Type B pancreatic cell (in vitro differentiated cells): ENCODE measurements around the gene SLC2A9. TPM values are rescaled to one million over a fixed set of nuclear protein-coding genes. Genes with fewer than 3 reads are reported as not detected.

Source experiments
- DNase-seq: peaks from one replicate; pipeline ENCODE4 v3.0.0; 2021; ENCODE audit warnings: mixed read lengths; ENCODE audit not compliant: unreplicated experiment; ENCODE audit errors: extremely low spot score
- H3K27ac Mint-ChIP-seq: 2 replicates; pipeline ENCODE4 v1.8.0; 2021; ENCODE audit warnings: mild to moderate bottlenecking, mixed read lengths
- H3K27me3 Mint-ChIP-seq: 2 replicates; pipeline ENCODE4 v1.8.0; 2021; ENCODE audit warnings: mixed read lengths
- H3K36me3 Mint-ChIP-seq: 2 replicates; pipeline ENCODE4 v1.8.0; 2021; ENCODE audit warnings: mixed read lengths
- H3K4me1 Mint-ChIP-seq: one replicate; pipeline ENCODE4 v1.8.0; 2021; ENCODE audit warnings: mixed read lengths; ENCODE audit not compliant: unreplicated experiment
- H3K4me3 Mint-ChIP-seq: 2 replicates; pipeline ENCODE4 v1.8.0; 2021; ENCODE audit warnings: mild to moderate bottlenecking, mixed read lengths
- H3K9me3 Mint-ChIP-seq: 2 replicates; pipeline ENCODE4 v1.8.0; 2021; ENCODE audit warnings: mixed read lengths
- CTCF ChIP-seq: fragments of 200-600 bp; sonication (generic); conservative IDR thresholded peaks from 2 replicates; pipeline ENCODE4 v1.5.0; 2021; ENCODE audit warnings: antibody characterized with exemption, mild to moderate bottlenecking
- long read RNA-seq: library from polyadenylated mRNA; unstranded; transcript quantifications from one replicate; pipeline ENCODE4 v2.0.0, GENCODE V29; 2020
- total RNA-seq: library from RNA; stranded (reverse); gene quantifications from 2 replicates; pipeline ENCODE4 v1.2.1, GENCODE V29; 2021; ENCODE audit warnings: low replicate concordance

The SLC2A9 gene
- 1.1 and 2.5 TPM in 2 replicates for total RNA-seq
- long read RNA-seq, partial matches to known transcripts: 1 of 4 reads
- long read RNA-seq, other reads (novel, unspliced or antisense): 3 of 4 reads

GRCh38 chr4:10020871-10021652 lies at the start of gene SLC2A9:
SLC2A9 (minus strand) TSS chr4:10021497; CDS start chr4:10021429, 68 bp downstream.
- Mint-ChIP-seq H3K27ac (peak within 1 kb of the TSS; percentile 13), H3K36me3 (no peaks in the 10 kb centered on the region), H3K27me3 (peaks cover 16% of the 10 kb centered on the region), H3K9me3 (no peaks in the 10 kb centered on the region), H3K4me1 (peaks cover 19% of the 10 kb centered on the region), H3K4me3 (no peak within 1 kb of the TSS)
- no peak for DNase-seq
- no peak for TF ChIP-seq CTCF

DNA sequence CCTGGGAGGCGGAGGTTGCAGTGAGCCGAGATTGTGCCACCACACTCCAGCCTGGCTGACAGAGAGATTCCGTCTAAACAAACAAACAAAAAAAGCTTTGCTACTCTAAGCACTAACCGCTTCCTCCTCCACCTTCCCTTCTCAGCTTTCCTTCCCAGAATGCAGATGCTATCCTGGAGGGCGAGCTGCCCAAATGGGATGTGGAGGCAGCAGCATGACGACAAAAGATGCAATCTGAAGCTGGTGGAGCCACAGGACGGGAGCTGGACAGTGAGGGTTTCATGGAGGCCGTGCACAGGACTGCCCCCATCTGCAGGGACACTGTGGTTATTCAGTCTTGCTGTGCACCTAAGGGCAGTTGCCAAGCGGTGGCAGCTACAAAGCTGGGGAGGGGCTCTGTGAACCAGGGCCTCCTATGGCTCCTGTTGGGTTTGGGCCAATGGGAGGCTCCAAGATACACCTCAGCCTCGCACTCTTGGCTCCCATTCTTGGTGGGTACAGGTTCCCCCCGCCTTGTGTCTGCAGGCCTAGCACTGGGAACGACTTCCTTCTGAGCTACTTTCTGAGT lies 47.9 kb upstream of the SLC2A9 start:
- H3K9me3 Mint-ChIP-seq: no peaks in the 10 kb centered on the region
- peaks cover 11% of the 10 kb centered on the region for H3K4me1 Mint-ChIP-seq
- no peaks in the 10 kb centered on the region for H3K27me3 Mint-ChIP-seq
- DNase-seq: no peak
- H3K27ac Mint-ChIP-seq: no peak overlapping the region
- peaks cover 18% of the 10 kb centered on the region for H3K36me3 Mint-ChIP-seq
- no peak overlapping the region for H3K4me3 Mint-ChIP-seq
- TF ChIP-seq CTCF: no peak

GRCh38 chr4:10066670-10067651 lies 45.7 kb upstream of the SLC2A9 start:
- DNase-seq: peak; percentile 42
- Mint-ChIP-seq H3K9me3 (no peaks in the 10 kb centered on the region), H3K27ac (no peak overlapping the region), H3K4me3 (peak overlapping the region; percentile 44), H3K36me3 (peaks cover 11% of the 10 kb centered on the region), H3K27me3 (no peaks in the 10 kb centered on the region), H3K4me1 (peaks cover 11% of the 10 kb centered on the region)
- TF ChIP-seq CTCF: no peak

- H3K4me1 Mint-ChIP-seq: peaks cover 11% of the 10 kb centered on the region
- DNase-seq: no peak
- H3K27ac Mint-ChIP-seq: no peak overlapping the region
- no peak overlapping the region for H3K4me3 Mint-ChIP-seq
- no peaks in the 10 kb centered on the region for H3K27me3 Mint-ChIP-seq
- TF ChIP-seq CTCF: no peak
- no peaks in the 10 kb centered on the region for H3K9me3 Mint-ChIP-seq
- H3K36me3 Mint-ChIP-seq: peaks cover 11% of the 10 kb centered on the region
Observed at GRCh38 chr4:10066206-10066605, 44.9 kb upstream of the SLC2A9 start.

- H3K4me1 Mint-ChIP-seq: peaks cover 11% of the 10 kb centered on the region
- TF ChIP-seq CTCF: peak; percentile 61
- H3K36me3 Mint-ChIP-seq: peaks cover 11% of the 10 kb centered on the region
- no peak overlapping the region for H3K4me3 Mint-ChIP-seq
- peak; percentile 57 for DNase-seq
- H3K9me3 Mint-ChIP-seq: no peaks in the 10 kb centered on the region
- no peaks in the 10 kb centered on the region for H3K27me3 Mint-ChIP-seq
- H3K27ac Mint-ChIP-seq: no peak overlapping the region
Observed at GRCh38 chr4:10063544-10064300, 42.4 kb upstream of the SLC2A9 start.
